ENCODE results near the gene UBTF.

DNA sequence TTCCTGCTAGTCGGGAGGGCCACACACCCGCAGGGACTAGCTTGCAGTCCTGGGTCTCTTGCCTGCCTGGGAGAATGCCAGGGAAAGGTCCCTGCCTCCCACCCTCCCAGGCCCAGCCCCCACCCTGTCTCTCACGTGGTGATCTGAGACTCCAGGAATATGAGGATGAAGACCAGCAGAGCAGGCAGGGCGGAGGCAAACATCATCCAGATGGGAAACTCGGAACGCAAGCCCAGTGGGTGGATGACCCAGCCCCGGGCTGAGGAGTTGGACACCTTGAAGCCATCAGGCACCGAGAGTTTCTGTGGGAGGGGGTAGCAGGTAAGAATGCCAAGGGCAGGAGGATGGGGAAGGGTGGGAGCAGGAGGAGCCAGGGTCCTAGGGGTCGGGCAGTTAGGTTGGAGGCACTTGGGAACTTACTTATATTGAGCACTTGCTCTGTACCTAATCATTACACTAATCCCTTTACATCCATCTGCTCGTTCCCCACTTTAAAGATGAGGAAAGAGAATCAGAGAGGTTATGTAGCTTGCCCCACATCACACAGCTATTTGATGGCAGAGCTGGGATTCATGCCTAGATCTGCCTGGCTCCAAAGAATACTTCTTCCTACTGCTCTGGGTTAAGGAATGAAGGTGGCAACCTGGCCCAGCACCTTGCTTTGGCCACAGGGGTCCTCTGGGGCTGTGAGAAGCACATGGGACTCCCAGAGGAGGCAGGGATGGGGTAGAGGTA lies 35.1 kb upstream of the UBTF start:
- TF ChIP-seq, protein P1, sequence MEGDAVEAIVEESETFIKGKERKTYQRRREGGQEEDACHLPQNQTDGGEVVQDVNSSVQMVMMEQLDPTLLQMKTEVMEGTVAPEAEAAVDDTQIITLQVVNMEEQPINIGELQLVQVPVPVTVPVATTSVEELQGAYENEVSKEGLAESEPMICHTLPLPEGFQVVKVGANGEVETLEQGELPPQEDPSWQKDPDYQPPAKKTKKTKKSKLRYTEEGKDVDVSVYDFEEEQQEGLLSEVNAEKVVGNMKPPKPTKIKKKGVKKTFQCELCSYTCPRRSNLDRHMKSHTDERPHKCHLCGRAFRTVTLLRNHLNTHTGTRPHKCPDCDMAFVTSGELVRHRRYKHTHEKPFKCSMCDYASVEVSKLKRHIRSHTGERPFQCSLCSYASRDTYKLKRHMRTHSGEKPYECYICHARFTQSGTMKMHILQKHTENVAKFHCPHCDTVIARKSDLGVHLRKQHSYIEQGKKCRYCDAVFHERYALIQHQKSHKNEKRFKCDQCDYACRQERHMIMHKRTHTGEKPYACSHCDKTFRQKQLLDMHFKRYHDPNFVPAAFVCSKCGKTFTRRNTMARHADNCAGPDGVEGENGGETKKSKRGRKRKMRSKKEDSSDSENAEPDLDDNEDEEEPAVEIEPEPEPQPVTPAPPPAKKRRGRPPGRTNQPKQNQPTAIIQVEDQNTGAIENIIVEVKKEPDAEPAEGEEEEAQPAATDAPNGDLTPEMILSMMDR (IDR thresholded peaks at IDR 0.05): no peak
- TF ChIP-seq POLR2A (IDR thresholded peaks at IDR 0.05): no peak
